ENCODE measurements around the gene MAML3.

DNA sequence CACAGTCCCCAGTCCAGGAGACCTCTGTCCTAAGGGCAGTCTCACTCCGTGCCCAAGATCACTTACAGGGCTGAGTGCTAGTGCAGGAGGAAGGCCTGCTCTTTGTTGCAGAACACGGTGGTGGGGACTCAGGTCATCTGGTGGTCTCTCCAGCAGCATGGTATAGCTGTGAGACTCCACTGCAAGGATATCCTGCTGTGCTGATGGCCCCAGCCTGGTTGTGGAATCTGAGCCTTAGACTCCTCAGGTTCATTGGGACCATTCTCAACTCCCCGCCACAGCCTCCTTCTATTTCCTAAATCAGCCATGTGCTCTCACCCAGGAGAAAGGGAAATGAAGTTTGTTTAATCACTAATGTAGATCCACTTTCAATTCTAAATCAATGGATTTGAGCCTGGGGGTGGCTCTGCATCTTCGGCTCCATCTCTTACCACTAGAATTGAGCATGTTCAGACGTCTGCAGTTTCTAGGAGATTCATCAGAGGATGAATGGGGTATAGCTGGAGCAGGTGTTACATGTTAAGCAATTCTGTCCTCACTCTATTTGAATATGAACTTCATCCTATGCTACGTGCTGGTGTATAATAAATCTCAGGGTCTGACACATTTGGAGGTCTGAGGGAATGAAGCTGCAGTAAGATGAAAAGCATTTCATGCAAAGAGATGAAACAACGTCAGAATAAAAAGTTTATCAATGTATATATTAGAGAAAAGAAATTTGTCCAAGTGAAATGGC, 299.1 kb downstream of the MAML3 start:
- TF ChIP-seq SPI1 (IDR thresholded peaks at IDR 0.05; ENCODE audit: low read depth, low read length) (no peak), PAX5 (IDR thresholded peaks at IDR 0.05; ENCODE audit: insufficient read depth, low read length, severe bottlenecking) (no peak), POLR2A (IDR thresholded peaks at IDR 0.05; ENCODE audit: low read depth, low read length) (no peak)

All from GM12891 (cell line).